ENCODE results near the gene VRK3.

The VRK3 gene

DNA sequence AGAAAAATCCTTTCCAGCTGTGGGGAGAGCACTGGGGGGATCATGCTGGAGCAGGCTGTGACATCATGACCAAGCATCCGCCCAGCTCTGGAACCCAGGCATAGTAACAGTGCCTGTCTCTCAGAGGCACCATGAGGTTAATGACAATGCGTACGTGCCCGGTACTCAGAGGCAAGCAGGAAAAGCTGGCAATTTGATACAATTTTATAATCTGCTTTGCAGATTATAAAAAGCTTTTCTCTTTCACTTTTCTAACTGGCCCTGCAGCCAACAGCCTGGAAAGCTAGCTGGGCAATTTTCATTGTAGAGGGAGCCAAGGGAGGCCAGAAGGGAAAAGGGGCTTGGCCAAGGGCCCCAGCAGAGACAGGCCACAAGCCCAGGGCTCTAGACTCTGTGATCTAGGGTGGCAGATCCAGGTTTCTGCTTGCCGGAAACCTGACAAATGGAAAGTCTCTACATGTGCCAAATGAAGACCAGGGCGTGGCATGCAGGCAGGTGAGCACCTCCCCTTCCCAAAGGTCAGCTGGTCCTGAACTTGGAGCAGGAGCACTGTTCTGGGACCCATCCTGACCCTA lies 22.7 kb downstream of the VRK3 start:
- FAIRE-seq: no peak

DNA sequence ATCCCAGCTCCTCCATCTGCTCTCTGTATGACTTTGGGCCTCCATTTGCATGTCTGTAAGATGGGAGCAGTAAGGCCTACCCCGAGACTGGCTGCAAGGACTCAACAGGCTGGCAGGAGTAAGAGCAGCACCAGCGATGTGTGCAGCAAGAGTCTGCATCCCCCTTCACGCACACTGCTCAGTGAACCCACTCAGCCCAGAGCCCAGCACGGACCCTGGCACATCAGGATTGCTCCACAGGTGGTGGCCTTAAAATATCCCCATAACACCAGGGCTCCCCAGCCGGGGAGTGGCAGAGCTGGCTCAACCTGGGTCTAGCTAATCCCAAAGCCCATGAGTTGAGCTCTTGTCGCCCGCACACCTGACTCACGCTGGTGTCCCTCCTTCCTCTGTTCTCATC lies 23.4 kb downstream of the VRK3 start:
- no peak for FAIRE-seq
- DNase-seq (ENCODE audit: insufficient read length, low spot score): no peak
- TF ChIP-seq, protein P1, sequence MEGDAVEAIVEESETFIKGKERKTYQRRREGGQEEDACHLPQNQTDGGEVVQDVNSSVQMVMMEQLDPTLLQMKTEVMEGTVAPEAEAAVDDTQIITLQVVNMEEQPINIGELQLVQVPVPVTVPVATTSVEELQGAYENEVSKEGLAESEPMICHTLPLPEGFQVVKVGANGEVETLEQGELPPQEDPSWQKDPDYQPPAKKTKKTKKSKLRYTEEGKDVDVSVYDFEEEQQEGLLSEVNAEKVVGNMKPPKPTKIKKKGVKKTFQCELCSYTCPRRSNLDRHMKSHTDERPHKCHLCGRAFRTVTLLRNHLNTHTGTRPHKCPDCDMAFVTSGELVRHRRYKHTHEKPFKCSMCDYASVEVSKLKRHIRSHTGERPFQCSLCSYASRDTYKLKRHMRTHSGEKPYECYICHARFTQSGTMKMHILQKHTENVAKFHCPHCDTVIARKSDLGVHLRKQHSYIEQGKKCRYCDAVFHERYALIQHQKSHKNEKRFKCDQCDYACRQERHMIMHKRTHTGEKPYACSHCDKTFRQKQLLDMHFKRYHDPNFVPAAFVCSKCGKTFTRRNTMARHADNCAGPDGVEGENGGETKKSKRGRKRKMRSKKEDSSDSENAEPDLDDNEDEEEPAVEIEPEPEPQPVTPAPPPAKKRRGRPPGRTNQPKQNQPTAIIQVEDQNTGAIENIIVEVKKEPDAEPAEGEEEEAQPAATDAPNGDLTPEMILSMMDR (IDR thresholded peaks at IDR 0.05; ENCODE audit: insufficient read depth, missing control alignments): no peak

More for the DNA sequence above, 22.7 kb downstream of the VRK3 start:
- TF ChIP-seq, protein P1 (IDR thresholded peaks at IDR 0.05; ENCODE audit: insufficient read depth, missing control alignments): no peak
- DNase-seq (ENCODE audit: insufficient read length, low spot score): no peak

DNA sequence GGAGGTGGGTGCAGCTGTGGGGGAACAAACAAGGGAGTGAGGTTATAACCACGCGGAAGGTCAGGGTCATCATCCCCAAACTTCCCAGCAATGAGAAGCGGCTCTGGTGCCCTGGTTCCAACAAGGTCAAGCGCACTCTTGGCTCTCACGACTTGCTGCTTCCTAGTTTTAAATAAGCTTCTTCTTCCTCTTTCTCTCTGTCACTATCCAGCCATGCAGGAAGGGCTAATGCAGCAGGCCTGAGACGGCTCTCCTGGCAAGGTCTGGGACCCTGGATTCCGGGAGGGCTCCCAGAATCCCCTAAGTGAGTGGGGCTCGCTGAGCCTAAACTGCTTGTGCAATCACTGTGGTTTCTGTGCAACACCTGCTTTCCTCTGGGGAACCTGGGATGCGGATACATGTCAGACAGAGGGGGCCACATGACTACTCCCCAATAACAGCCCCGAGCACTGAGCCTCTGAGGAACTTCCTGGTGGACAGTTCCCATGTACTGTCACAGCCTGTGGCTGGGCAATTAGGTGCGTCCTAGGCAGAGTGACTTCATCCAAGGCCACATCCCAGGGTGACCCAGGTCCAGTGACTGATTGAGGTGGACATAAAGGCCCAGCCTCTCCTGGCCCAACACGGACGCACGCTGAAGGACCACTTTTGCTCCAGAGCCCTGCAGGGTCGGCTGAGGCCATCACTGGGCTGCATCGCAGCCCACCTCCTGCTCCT lies 24.2 kb downstream of the VRK3 start:
- DNase-seq (ENCODE audit: insufficient read length, low spot score) (no peak), FAIRE-seq (no peak)
- TF ChIP-seq, protein P1 (IDR thresholded peaks at IDR 0.05; ENCODE audit: insufficient read depth, missing control alignments): no peak

DNA sequence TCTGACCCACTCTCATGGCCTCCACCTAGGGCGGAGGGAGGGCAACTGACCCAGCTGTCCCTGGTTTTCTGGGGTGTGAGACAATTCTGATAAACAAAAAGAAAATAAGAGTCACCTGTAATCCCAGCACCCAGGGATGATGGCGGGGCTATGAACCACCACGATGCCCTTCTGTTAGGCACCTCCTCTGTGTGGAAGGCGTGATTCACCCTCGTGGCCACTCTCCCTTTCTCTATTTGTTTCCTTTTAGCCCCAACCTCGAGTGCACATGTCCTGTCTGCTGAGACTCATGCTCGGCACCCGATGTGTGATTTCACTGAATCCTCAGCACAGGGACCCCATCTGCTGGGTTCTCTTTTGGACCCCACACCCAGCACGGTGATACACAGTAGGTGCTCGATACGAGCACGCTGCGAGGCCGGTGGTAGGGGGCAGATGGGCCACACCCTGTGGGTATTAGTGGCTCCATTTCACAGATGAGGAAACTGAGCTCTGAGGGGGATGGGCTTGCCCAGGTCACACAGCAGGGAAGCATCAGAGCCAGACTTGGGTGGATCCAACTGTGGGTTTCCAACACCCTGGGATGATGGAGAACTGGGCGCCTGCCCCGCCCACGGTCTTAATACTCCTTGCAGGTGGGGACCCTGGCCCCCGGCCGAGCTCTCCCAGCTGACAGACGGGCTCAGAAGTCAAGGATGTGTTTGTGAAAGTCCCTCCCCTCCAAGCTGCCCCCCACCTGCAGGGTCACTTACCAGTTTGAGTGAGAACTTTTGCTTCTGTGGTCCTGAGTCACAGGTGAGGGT lies 24.9 kb downstream of the VRK3 start:
- FAIRE-seq: no peak
- TF ChIP-seq, protein P1 (IDR thresholded peaks at IDR 0.05; ENCODE audit: insufficient read depth, missing control alignments): no peak
- DNase-seq (ENCODE audit: insufficient read length, low spot score): no peak

DNA sequence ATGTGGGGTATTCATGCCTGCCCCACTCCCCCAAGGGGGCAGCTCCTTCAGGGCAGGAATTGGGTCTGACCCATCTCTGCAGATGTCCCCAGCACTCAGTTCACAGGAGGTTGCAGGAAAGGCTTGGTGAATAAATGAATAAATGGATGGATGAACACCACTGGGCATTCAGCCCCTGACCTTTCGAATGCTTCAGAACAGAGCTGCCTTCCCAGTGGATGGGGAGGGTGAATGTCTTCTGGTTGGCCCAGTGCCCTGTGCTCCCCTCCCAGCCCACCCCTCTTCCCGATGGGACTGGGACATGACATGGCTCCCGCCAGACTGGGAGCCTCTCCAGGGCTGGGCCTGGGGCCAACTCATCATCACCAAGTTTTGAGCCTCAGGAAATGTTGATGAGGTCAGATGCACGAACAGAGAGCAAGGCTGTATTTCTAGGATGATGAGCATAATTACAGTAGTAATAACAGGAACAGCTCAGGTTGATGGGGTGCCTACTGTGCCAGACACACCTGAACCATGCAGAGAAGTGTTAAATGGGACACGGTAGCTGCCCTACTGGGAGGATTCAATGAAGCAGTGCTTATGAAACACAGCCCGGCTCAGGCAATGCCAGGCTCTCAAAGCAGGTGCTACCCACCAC lies 25.7 kb downstream of the VRK3 start:
- TF ChIP-seq, protein P1 (IDR thresholded peaks at IDR 0.05; ENCODE audit: insufficient read depth, missing control alignments): no peak
- no peak for FAIRE-seq
- DNase-seq (ENCODE audit: insufficient read length, low spot score): no peak

DNA sequence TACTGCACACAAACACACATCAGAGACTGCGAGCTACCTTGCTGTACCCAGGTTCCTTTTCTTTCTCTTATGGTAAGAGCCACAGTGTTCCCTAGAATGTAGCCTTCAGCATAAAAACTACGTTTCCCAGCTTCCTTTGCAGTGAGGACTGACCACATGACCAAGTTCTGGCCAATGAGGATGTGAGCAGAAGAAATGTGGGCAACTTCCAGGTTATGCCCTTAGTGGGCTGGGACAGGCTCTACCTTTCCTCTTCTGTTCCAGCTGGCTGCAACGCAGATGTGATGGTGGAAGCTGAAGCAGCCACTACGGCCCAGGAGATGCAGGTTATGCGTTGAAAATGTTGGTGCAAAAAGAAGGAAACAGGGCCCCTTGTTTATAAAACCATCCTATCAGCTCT lies 27.5 kb downstream of the VRK3 start:
- TF ChIP-seq, protein P1 (IDR thresholded peaks at IDR 0.05; ENCODE audit: insufficient read depth, missing control alignments): no peak
- DNase-seq (ENCODE audit: insufficient read length, low spot score) (peak; percentile 79), FAIRE-seq (peak; percentile 16)
